Activated B cell treated with CpG ODN at 0.5 μM for 24 hours (primary cell): ENCODE data around the gene TAC4. TPM values are rescaled to one million over a fixed set of nuclear protein-coding genes. Genes with fewer than 3 reads are reported as not detected.

Experiments used
- ATAC-seq: fragments of 200-7000 bp; cut with Tn5 transposase; one replicate; pipeline ENCODE4 v1.10.0; 2021; ENCODE audit warnings: low read depth, mild to moderate bottlenecking, moderate library complexity
- CTCF ChIA-PET: fragments of 350-600 bp; sonication (Branson Sonifier 250); formaldehyde crosslinking; loops from one replicate; lab custom pipeline; 2021; ENCODE audit warnings: antibody characterized with exemption; lab: Charles Lee
- POLR2A ChIA-PET: fragments of 350-600 bp; sonication (Branson Sonifier 250); formaldehyde crosslinking; loops from one replicate; lab custom pipeline; 2021; ENCODE audit warnings: antibody characterized with exemption; lab: Charles Lee
- DNase-seq: peaks from one replicate; pipeline ENCODE4 v3.0.0; 2022
- H3K27ac Mint-ChIP-seq: one replicate; pipeline ENCODE4 v1.8.0; 2020; ENCODE audit warnings: mixed read lengths
- H3K27me3 Mint-ChIP-seq: one replicate; pipeline ENCODE4 v1.8.0; 2021; ENCODE audit warnings: mixed read lengths
- H3K36me3 Mint-ChIP-seq: one replicate; pipeline ENCODE4 v1.8.0; 2021; ENCODE audit warnings: low read depth, mixed read lengths
- H3K4me1 Mint-ChIP-seq: one replicate; pipeline ENCODE4 v1.8.0; 2021; ENCODE audit warnings: mixed read lengths
- H3K4me3 Mint-ChIP-seq: one replicate; pipeline ENCODE4 v1.8.0; 2020; ENCODE audit warnings: mild to moderate bottlenecking, mixed read lengths
- H3K9me3 Mint-ChIP-seq: one replicate; pipeline ENCODE4 v1.8.0; 2020; ENCODE audit warnings: mixed read lengths
- intact Hi-C: fragments of 100-400 bp; cut with micrococcal nuclease; formaldehyde crosslinking; loops from one replicate; pipeline ENCODE4 v1.15.1; 2024
- total RNA-seq: library from RNA; stranded (reverse); gene quantifications from 2 replicates; pipeline ENCODE4 v1.2.3, GENCODE V29; 2022
- TF ChIP-seq, protein P1 (sequence below): fragments of 200-600 bp; IDR thresholded peaks from one replicate; pipeline ENCODE4 v1.8.0; 2022; ENCODE audit warnings: antibody characterized with exemption, mild to moderate bottlenecking

TAC4 gene
- total RNA-seq, 1 donor from 2014 or later = not detected

DNA sequence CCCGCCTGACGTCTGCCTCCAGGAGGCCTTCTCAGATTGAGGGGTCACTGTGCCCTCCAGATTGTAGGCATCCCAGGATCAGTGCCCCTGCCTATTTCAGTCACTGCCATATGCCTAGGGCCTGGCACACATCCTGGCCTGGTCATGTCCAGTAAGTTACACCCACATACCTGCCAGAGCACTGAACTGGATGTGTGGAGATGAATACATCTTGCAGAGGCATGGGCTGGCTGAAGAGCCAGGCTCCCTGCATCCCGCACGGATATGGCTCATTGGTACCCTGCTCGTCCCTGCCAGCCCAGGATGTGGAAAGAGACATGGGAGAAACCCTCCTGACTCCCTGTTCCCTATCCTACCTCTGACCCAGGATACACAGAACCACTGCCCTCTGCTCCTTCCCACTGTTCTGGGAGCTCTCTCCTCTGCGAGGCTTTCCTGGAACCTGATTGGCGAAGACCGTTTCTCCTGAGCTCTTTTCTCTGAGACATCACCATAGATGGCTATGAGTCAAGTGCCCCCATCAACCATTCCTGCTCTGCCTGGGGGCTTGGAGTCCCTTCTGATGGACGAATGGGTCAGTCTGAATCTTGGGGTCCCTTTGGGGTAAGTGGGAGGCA lies 40.0 kb upstream of the TAC4 start:
- H3K9me3 Mint-ChIP-seq = no peaks in the 10 kb centered on the region
- no peak overlapping the region for H3K4me3 Mint-ChIP-seq
- TF ChIP-seq, protein P1, sequence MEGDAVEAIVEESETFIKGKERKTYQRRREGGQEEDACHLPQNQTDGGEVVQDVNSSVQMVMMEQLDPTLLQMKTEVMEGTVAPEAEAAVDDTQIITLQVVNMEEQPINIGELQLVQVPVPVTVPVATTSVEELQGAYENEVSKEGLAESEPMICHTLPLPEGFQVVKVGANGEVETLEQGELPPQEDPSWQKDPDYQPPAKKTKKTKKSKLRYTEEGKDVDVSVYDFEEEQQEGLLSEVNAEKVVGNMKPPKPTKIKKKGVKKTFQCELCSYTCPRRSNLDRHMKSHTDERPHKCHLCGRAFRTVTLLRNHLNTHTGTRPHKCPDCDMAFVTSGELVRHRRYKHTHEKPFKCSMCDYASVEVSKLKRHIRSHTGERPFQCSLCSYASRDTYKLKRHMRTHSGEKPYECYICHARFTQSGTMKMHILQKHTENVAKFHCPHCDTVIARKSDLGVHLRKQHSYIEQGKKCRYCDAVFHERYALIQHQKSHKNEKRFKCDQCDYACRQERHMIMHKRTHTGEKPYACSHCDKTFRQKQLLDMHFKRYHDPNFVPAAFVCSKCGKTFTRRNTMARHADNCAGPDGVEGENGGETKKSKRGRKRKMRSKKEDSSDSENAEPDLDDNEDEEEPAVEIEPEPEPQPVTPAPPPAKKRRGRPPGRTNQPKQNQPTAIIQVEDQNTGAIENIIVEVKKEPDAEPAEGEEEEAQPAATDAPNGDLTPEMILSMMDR = no peak
- H3K4me1 Mint-ChIP-seq = no peaks in the 10 kb centered on the region
- ChIA-PET POLR2A (no interaction called here), CTCF (interaction anchor here (0.6 kb wide), 1 partner anchor 8 kb away, joined by 4 read pairs; no protein-coding TSS in a partner anchor)
- DNase-seq = no peak
- intact Hi-C loops = no loop called here
- H3K27me3 Mint-ChIP-seq = peaks cover 43% of the 10 kb centered on the region
- ATAC-seq = no peak
- no peaks in the 10 kb centered on the region for H3K36me3 Mint-ChIP-seq
- no peak overlapping the region for H3K27ac Mint-ChIP-seq

GRCh38 chr17:49887086-49887743 lies 39.3 kb upstream of the TAC4 start:
- no peak for DNase-seq
- ATAC-seq = no peak
- no peak overlapping the region for H3K27ac Mint-ChIP-seq
- CTCF ChIA-PET = no interaction called here
- POLR2A ChIA-PET = no interaction called here
- peaks cover 43% of the 10 kb centered on the region for H3K27me3 Mint-ChIP-seq
- H3K4me1 Mint-ChIP-seq = no peaks in the 10 kb centered on the region
- H3K4me3 Mint-ChIP-seq = no peak overlapping the region
- no peaks in the 10 kb centered on the region for H3K36me3 Mint-ChIP-seq
- H3K9me3 Mint-ChIP-seq = no peaks in the 10 kb centered on the region
- intact Hi-C loops = no loop called here
- TF ChIP-seq, protein P1 = no peak

- no peak overlapping the region for H3K27ac Mint-ChIP-seq
- no peaks in the 10 kb centered on the region for H3K4me1 Mint-ChIP-seq
- no peaks in the 10 kb centered on the region for H3K36me3 Mint-ChIP-seq
- ATAC-seq (no peak), DNase-seq (no peak)
- intact Hi-C loops = no loop called here
- ChIA-PET POLR2A (no interaction called here), CTCF (no interaction called here)
- H3K27me3 Mint-ChIP-seq = peaks cover 37% of the 10 kb centered on the region
- H3K4me3 Mint-ChIP-seq = no peak overlapping the region
- no peaks in the 10 kb centered on the region for H3K9me3 Mint-ChIP-seq
- TF ChIP-seq, protein P1 = no peak
These were observed 38.2 kb upstream of the TAC4 start for GRCh38 chr17:49886036-49886435.

DNA sequence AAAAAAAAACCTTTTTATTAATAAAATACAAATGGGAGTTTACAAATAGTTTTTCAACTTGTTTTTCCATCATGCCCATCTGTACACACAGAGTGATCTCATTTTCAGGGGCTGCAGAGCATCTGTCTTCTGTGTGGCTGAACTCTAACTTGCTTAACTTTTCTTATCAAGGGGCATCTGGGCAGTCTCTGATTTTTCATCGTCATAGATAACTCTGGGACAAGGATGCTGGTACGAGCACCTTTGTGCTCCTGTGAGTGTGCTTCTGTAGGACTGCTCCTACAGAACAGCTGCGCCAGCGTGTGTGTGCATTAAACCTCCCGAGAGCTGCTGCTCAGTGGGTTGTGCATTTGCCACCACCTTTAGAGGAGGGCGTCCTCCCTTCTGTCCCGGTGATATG lies 34.6 kb upstream of the TAC4 start:
- peaks cover 52% of the 10 kb centered on the region for H3K27me3 Mint-ChIP-seq
- ATAC-seq (no peak), DNase-seq (no peak)
- intact Hi-C loops = loop anchor here (5.0 kb wide), 1 partner anchor 205 kb away; no protein-coding TSS in a partner anchor
- TF ChIP-seq, protein P1 = no peak
- no peak overlapping the region for H3K4me3 Mint-ChIP-seq
- H3K4me1 Mint-ChIP-seq = peaks cover 6% of the 10 kb centered on the region
- H3K27ac Mint-ChIP-seq = no peak overlapping the region
- H3K9me3 Mint-ChIP-seq = no peaks in the 10 kb centered on the region
- H3K36me3 Mint-ChIP-seq = no peaks in the 10 kb centered on the region
- CTCF ChIA-PET = no interaction called here
- POLR2A ChIA-PET = no interaction called here

- H3K4me3 Mint-ChIP-seq = no peak overlapping the region
- no peaks in the 10 kb centered on the region for H3K36me3 Mint-ChIP-seq
- CTCF ChIA-PET = interaction anchor here (1.1 to 2.4 kb wide), 3 partner anchors 71 to 117 kb away, joined by 3 to 25 read pairs (median 5); partner anchors contain the start of gene DLX3
- H3K4me1 Mint-ChIP-seq = peaks cover 6% of the 10 kb centered on the region
- H3K9me3 Mint-ChIP-seq = no peaks in the 10 kb centered on the region
- H3K27ac Mint-ChIP-seq = no peak overlapping the region
- intact Hi-C loops = loop anchor here (5.0 kb wide), 1 partner anchor 206 kb away; no protein-coding TSS in a partner anchor
- POLR2A ChIA-PET = no interaction called here
- DNase-seq = no peak
- no peak for ATAC-seq
- TF ChIP-seq, protein P1 = no peak
- H3K27me3 Mint-ChIP-seq = peaks cover 46% of the 10 kb centered on the region
These were observed 33.2 kb upstream of the TAC4 start for GRCh38 chr17:49881054-49881402.
